ENCODE data around the gene MARCHF10. TPM values are rescaled to one million over a fixed set of nuclear protein-coding genes. Genes with fewer than 3 reads are reported as not detected.

The MARCHF10 gene
- total RNA-seq, 4 donors from 2014 or later, result 0.33 to 0.52 (median 0.42) TPM; not detected in 1

DNA sequence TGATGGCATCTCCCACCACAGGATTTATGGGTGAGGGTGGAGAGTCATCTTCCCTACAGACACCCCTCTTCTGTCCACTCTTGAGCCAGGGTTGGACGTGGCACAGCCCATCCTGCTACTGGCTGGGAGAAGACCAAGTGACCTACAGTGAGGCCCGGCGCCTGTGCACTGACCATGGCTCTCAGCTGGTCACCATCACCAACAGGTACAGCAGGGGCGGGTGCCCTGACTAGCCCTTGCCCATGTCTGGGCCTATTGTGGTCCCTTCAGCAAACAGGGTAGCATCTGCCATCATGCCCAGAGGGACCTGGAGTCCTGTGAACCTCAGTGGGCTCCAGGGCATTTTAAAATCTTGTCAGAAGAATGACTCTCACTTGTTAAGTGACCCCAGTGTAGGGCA lies 132.4 kb downstream of the MARCHF10 start:
- 81% methylated on average over 3 of the region's 4 CpGs for WGBS
- H3K27ac ChIP-seq (replicated peaks in 1 of 4), result no peak overlapping the region

DNA sequence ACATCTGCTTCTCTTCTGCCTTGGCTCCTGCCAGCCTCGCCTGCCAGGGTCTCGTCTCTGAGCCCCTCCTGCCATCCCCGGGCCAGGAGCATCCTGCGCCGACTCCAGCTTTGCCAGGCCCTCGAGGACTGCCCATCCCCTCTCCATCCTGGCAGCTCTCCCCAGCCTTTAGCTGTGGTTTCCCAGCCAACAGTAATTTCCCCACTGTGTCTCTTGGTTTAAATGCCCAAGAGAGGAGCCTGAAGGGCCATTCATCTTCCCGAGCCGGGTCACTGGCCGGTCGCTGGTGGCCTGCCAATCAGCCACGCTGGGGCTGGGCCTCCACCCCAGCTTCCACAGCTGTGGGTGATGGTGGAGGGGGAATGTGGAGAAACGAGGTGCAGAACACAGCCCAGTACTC lies 132.9 kb downstream of the MARCHF10 start:
- DNase-seq (ENCODE audit: extremely low spot score), result no peak
- no peak for TF ChIP-seq POLR2A (IDR thresholded peaks at IDR 0.05; ENCODE audit: low read depth)
- no peak for TF ChIP-seq EP300 (IDR thresholded peaks at IDR 0.05)
- TF ChIP-seq, protein P1, sequence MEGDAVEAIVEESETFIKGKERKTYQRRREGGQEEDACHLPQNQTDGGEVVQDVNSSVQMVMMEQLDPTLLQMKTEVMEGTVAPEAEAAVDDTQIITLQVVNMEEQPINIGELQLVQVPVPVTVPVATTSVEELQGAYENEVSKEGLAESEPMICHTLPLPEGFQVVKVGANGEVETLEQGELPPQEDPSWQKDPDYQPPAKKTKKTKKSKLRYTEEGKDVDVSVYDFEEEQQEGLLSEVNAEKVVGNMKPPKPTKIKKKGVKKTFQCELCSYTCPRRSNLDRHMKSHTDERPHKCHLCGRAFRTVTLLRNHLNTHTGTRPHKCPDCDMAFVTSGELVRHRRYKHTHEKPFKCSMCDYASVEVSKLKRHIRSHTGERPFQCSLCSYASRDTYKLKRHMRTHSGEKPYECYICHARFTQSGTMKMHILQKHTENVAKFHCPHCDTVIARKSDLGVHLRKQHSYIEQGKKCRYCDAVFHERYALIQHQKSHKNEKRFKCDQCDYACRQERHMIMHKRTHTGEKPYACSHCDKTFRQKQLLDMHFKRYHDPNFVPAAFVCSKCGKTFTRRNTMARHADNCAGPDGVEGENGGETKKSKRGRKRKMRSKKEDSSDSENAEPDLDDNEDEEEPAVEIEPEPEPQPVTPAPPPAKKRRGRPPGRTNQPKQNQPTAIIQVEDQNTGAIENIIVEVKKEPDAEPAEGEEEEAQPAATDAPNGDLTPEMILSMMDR (IDR thresholded peaks at IDR 0.05), result no peak
- TF ChIP-seq POLR2AphosphoS5 (IDR thresholded peaks at IDR 0.05), result no peak
- peaks cover 0 to 4% (median 0%) of the 10 kb centered on the region in 4 donors for H3K36me3 ChIP-seq
- peaks cover 6 to 21% (median 15%) of the 10 kb centered on the region in 4 donors for H3K4me1 ChIP-seq
- no peak overlapping the region for H3K4me3 ChIP-seq
- no peaks in the 10 kb centered on the region for H3K9me3 ChIP-seq
- 60% methylated on average over 11 of the region's 12 CpGs for WGBS
- H3K27me3 ChIP-seq, result no peaks in the 10 kb centered on the region
- intact Hi-C loops (cut with DNase I), result no loop called here
- H3K27ac ChIP-seq (replicated peaks in 1 of 4), result no peak overlapping the region

More for the DNA sequence above, 132.4 kb downstream of the MARCHF10 start:
- H3K9me3 ChIP-seq, result no peaks in the 10 kb centered on the region
- no peaks in the 10 kb centered on the region for H3K27me3 ChIP-seq
- peaks cover 0 to 9% (median 1%) of the 10 kb centered on the region in 4 donors for H3K36me3 ChIP-seq
- no peak overlapping the region for H3K4me3 ChIP-seq
- TF ChIP-seq, protein P1 (IDR thresholded peaks at IDR 0.05), result no peak
- TF ChIP-seq POLR2AphosphoS5 (IDR thresholded peaks at IDR 0.05) (no peak), POLR2A (IDR thresholded peaks at IDR 0.05; ENCODE audit: low read depth) (no peak), EP300 (IDR thresholded peaks at IDR 0.05) (no peak)
- intact Hi-C loops (cut with DNase I), result no loop called here
- DNase-seq (ENCODE audit: extremely low spot score), result no peak
- peaks cover 6 to 21% (median 15%) of the 10 kb centered on the region in 4 donors for H3K4me1 ChIP-seq

DNA sequence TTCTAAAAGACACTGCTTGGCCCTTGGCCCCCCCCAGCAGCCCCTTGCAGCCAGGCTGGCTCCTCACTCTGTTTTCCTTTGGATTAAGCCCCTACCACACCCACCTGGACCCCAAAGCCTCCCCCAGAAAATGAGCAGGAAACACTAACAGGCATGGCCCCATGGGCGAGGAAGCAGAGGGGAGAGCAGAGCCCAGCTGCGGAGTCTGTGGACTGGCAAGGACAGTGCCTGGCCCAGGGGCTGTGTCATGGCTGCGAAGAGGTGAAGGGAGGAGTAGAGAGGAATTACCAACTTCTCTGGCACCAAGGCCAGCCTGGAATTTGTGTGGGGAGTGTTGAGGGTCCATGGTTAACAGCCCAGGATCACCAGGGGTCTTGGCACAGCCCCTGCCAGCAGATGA lies 133.3 kb downstream of the MARCHF10 start:
- no peak for TF ChIP-seq EP300 (IDR thresholded peaks at IDR 0.05)
- TF ChIP-seq POLR2AphosphoS5 (IDR thresholded peaks at IDR 0.05), result no peak
- no peak for TF ChIP-seq POLR2A (IDR thresholded peaks at IDR 0.05; ENCODE audit: low read depth)
- TF ChIP-seq, protein P1 (IDR thresholded peaks at IDR 0.05), result no peak
- peaks cover 0 to 3% (median 0%) of the 10 kb centered on the region in 4 donors for H3K36me3 ChIP-seq
- intact Hi-C loops (cut with DNase I), result no loop called here
- no peak overlapping the region for H3K4me3 ChIP-seq
- H3K27ac ChIP-seq (replicated peaks in 1 of 4), result no peak overlapping the region
- H3K27me3 ChIP-seq, result no peaks in the 10 kb centered on the region
- peaks cover 6 to 21% (median 15%) of the 10 kb centered on the region in 4 donors for H3K4me1 ChIP-seq
- DNase-seq (ENCODE audit: extremely low spot score), result no peak
- WGBS, result 88% methylated on average over 3 of the region's 3 CpGs
- no peaks in the 10 kb centered on the region for H3K9me3 ChIP-seq

DNA sequence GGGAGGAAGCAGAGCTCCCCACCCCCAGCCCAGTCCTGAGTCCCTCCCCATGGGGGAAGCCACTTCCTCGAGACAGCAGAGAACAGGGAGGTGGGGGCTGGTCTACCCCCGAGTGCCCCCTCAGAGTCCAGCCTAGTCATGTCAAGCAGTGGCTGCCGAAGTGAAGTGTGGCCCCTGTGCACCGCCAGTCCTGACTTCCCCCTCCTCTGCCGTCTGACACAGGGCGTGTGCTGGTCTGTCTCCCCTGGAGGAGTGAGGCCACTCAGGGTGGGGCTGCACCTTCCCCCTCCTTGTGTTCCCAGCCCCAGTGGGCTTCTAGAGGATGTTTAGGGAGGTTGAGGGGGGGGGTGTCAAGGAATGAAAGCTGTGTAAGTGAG lies 133.8 kb downstream of the MARCHF10 start:
- no peaks in the 10 kb centered on the region for H3K9me3 ChIP-seq
- peaks cover 0 to 3% (median 0%) of the 10 kb centered on the region in 4 donors for H3K36me3 ChIP-seq
- intact Hi-C loops (cut with DNase I), result no loop called here
- WGBS, result 51% methylated on average over 2 of the region's 6 CpGs
- TF ChIP-seq, protein P1 (IDR thresholded peaks at IDR 0.05), result no peak
- no peak for TF ChIP-seq POLR2AphosphoS5 (IDR thresholded peaks at IDR 0.05)
- no peak for TF ChIP-seq EP300 (IDR thresholded peaks at IDR 0.05)
- no peak for TF ChIP-seq POLR2A (IDR thresholded peaks at IDR 0.05; ENCODE audit: low read depth)
- H3K4me1 ChIP-seq, result peaks cover 6 to 21% (median 15%) of the 10 kb centered on the region in 4 donors
- H3K4me3 ChIP-seq, result no peak overlapping the region
- H3K27ac ChIP-seq (replicated peaks in 1 of 4), result no peak overlapping the region
- H3K27me3 ChIP-seq, result no peaks in the 10 kb centered on the region
- no peak for DNase-seq (ENCODE audit: extremely low spot score)
